ENCODE data around the gene NKTR. TPM values are rescaled to one million over a fixed set of nuclear protein-coding genes. Genes with fewer than 3 reads are reported as not detected.
A peak's percentile ranks its signal among the peaks of the same experiment; 100 is the strongest.

Gene NKTR
- total RNA-seq, 1 experiment from 2014 or later, result 79.8 TPM

DNA sequence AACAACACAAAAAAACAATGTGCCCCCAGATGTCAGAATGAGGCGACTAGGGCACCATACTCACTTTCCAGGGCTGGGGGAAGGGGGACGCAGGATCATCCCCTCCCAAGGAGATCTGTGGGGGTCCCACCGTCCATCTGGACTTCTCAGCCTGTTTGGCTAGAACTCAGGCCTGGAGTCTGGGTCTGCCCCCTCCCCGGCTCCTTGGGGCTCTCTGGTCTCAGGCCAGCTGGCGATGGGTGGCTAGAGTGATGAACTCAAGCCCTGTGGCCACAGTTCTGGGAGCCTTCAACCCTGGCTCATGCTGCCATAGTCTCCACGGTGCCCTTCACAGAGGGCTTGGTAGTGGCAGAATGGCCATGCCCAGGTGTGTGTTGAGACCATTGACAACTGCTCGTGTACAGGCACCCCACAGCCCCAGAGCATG lies 66.6 kb downstream of the NKTR start:
- Histone ChIP-seq H2BK20ac (ENCODE audit: low read depth, low read length, poor library complexity, severe bottlenecking) (no peak overlapping the region), H2BK12ac (ENCODE audit: insufficient read length, low read depth, low read length) (no peak overlapping the region), H4K5ac (ENCODE audit: insufficient read length, low read depth, low read length) (no peak overlapping the region), H3K23me2 (ENCODE audit: insufficient read length, low read depth, low read length, poor library complexity, severe bottlenecking) (no peaks in the 10 kb centered on the region), H2AK5ac (ENCODE audit: insufficient read length, low read length) (no peak overlapping the region), H3K27me3 (ENCODE audit: insufficient read depth, low read length) (no peaks in the 10 kb centered on the region), H3K79me1 (ENCODE audit: insufficient read depth, low read depth, low read length, poor library complexity, severe bottlenecking) (no peaks in the 10 kb centered on the region), H3K23ac (ENCODE audit: insufficient read length, low read depth, low read length) (no peak overlapping the region), H2AFZ (ENCODE audit: low read length) (no peak overlapping the region), H3K79me2 (ENCODE audit: insufficient read depth, low read length) (no peaks in the 10 kb centered on the region), H4K91ac (ENCODE audit: insufficient read length, low read depth, low read length) (no peak overlapping the region), H3K14ac (ENCODE audit: insufficient read depth, low read length) (no peak overlapping the region; the same call in 1 of the 2 replicates), H3T11ph (ENCODE audit: low read length) (no peak overlapping the region), H3K9me3 (ENCODE audit: control insufficient read depth, low read depth, low read length) (no peaks in the 10 kb centered on the region), H3K27ac (ENCODE audit: insufficient read length, low read depth, low read length) (no peak overlapping the region), H4K20me1 (ENCODE audit: control insufficient read depth, insufficient read depth, insufficient read length) (no peaks in the 10 kb centered on the region), H3K4ac (ENCODE audit: low read depth, low read length) (no peak overlapping the region), H3K4me2 (ENCODE audit: insufficient read depth, insufficient read length, low read length) (no peak overlapping the region), H3K56ac (ENCODE audit: insufficient read length, low read depth, low read length) (no peak overlapping the region), H3K4me1 (ENCODE audit: insufficient read depth, low read length) (no peaks in the 10 kb centered on the region), H2BK5ac (ENCODE audit: insufficient read length, low read length) (no peak overlapping the region), H2BK15ac (ENCODE audit: low read depth, low read length) (no peak overlapping the region), H4K8ac (replicated peaks; ENCODE audit: insufficient read length, low read depth, low read length) (no peak overlapping the region), H2BK120ac (ENCODE audit: low read depth, low read length, poor library complexity, severe bottlenecking) (no peak overlapping the region), H3K9ac (ENCODE audit: extremely low read depth, insufficient read length, low read length) (no peak overlapping the region), H3K18ac (ENCODE audit: insufficient read length, low read depth, low read length) (no peak overlapping the region)
- WGBS (ENCODE audit: extremely low coverage, insufficient read length, low lambda C conversion rate), result no CpG with 5 or more reads among the region's 7 CpGs
- no peak for DNase-seq
- Mint-ChIP-seq H3K4me3 (no peak overlapping the region), H3K4me1 (peaks cover 8 to 9% of the 10 kb centered on the region in 2 experiments), H3K36me3 (ENCODE audit: insufficient read depth in 1 of 3, low read depth in 3 of 3) (no peaks in the 10 kb centered on the region; a peak in 3 of 7 replicates), H3K9me3 (peaks cover 2 to 4% of the 10 kb centered on the region in 2 experiments; a peak in 2 of 5 replicates), H3K27me3 (ENCODE audit: low read depth) (peaks cover 13% of the 10 kb centered on the region), H3K27ac (peak overlapping the region in 2 of 3 experiments; percentile 37 to 61; a peak in 1 of 7 replicates)
- no peak for TF ChIP-seq CTCF (conservative IDR thresholded peaks at IDR 0.05)

Data from H9 (cell line).